ENCODE data around the gene NEDD8.

DNA sequence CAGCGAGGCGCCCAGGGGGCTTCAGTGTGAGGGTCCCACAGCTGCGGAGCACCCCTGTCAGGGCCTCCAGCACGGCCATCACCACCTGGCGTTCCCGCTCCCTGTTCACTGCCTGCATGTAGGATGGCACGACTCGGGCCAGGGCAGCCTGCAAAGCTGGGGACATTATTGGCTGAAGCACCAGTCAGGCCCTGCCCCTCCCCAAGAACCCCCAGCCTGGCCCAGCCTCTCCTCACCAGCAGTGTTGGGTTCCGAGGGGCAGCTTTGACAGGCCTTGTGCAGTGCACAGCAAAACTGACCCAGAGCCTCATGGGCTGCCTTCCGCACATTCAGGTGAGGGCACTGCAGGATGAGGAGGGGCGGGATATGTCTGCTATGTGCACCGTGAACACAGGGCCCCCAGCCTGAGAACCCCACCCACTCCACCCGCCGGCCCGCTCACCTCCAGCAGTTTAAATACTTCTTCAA, 49.1 kb downstream of the NEDD8 start:
- TF ChIP-seq, protein P1, sequence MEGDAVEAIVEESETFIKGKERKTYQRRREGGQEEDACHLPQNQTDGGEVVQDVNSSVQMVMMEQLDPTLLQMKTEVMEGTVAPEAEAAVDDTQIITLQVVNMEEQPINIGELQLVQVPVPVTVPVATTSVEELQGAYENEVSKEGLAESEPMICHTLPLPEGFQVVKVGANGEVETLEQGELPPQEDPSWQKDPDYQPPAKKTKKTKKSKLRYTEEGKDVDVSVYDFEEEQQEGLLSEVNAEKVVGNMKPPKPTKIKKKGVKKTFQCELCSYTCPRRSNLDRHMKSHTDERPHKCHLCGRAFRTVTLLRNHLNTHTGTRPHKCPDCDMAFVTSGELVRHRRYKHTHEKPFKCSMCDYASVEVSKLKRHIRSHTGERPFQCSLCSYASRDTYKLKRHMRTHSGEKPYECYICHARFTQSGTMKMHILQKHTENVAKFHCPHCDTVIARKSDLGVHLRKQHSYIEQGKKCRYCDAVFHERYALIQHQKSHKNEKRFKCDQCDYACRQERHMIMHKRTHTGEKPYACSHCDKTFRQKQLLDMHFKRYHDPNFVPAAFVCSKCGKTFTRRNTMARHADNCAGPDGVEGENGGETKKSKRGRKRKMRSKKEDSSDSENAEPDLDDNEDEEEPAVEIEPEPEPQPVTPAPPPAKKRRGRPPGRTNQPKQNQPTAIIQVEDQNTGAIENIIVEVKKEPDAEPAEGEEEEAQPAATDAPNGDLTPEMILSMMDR (IDR thresholded peaks at IDR 0.05), result no peak
- no peak for TF ChIP-seq POLR2A (IDR thresholded peaks at IDR 0.05)
